HepG2 (cell line): ENCODE measurements around the gene STIP1. TPM values are rescaled to one million over a fixed set of nuclear protein-coding genes. Genes with fewer than 3 reads are reported as not detected.

Source experiments
- MED1 ChIP-seq: sonication (generic); formaldehyde crosslinking; IDR thresholded peaks from 2 replicates; pipeline ENCODE4 v1.4.0; 2020; ENCODE audit warnings: missing genetic modification reagents
- MEF2D ChIP-seq: sonication (generic); formaldehyde crosslinking; IDR thresholded peaks from 2 replicates; pipeline ENCODE4 v1.5.1; 2020; ENCODE audit warnings: mild to moderate bottlenecking, missing genetic modification reagents
- PHF5A ChIP-seq: IDR thresholded peaks from one replicate; pipeline ENCODE4 v1.6.1; 2018; ENCODE audit warnings: low read depth, missing genetic modification reagents; ENCODE audit not compliant: unreplicated experiment
- REST ChIP-seq, 2 experiments: IDR thresholded peaks; 2 replicates each; pipeline ENCODE4 v1.6.1; 2011 to 2012; ENCODE audit warnings: low read length in 2 of 2, borderline replicate concordance in 1 of 2, low read depth in 1 of 2, mild to moderate bottlenecking in 1 of 2, moderate library complexity in 1 of 2
- SNAI1 ChIP-seq: sonication (generic); formaldehyde crosslinking; IDR thresholded peaks from 2 replicates; pipeline ENCODE4 v1.5.0; 2020; ENCODE audit warnings: mild to moderate bottlenecking, missing genetic modification reagents, borderline replicate concordance
- ZNF264 ChIP-seq: sonication (generic); formaldehyde crosslinking; IDR thresholded peaks from 2 replicates; pipeline ENCODE4 v1.4.0; 2020; ENCODE audit warnings: missing genetic modification reagents
- ZNF335 ChIP-seq: sonication (generic); formaldehyde crosslinking; IDR thresholded peaks from 2 replicates; pipeline ENCODE4 v1.4.0; 2020; ENCODE audit warnings: missing genetic modification reagents
- ZNF354B ChIP-seq: sonication (generic); formaldehyde crosslinking; IDR thresholded peaks from 2 replicates; pipeline ENCODE4 v1.8.0; 2022; ENCODE audit warnings: mild to moderate bottlenecking, missing genetic modification reagents
- ZNF510 ChIP-seq: sonication (generic); formaldehyde crosslinking; IDR thresholded peaks from 2 replicates; pipeline ENCODE4 v1.4.0; 2020; ENCODE audit warnings: low read depth, mild to moderate bottlenecking, missing genetic modification reagents
- polyA plus RNA-seq, 8 experiments: library from polyadenylated mRNA; depleted of rRNA in 3 of 8; stranded (reverse) in 7 of 8; unstranded in 1 of 8; fragments of >200 nt; fragmentation: Illumina TruSeq in 4 of 8; extraction: Trizol in 4 of 8; gene quantifications; 2 replicates each; pipeline versions ENCODE4 v1.2.1 to v1.2.3, GENCODE V29; 2011 to 2016; ENCODE audit warnings: low read depth in 4 of 8, missing spikeins in 1 of 8, mixed read lengths in 1 of 8; ENCODE audit not compliant: insufficient read depth in 1 of 8
- total RNA-seq, 5 experiments: library from RNA; depleted of rRNA; stranded (reverse); fragments of >200 nt; fragmentation: Illumina TruSeq; extraction: Trizol; gene quantifications; 2 replicates each; pipeline ENCODE4 v1.2.3, GENCODE V29; 2016; ENCODE audit warnings: low read depth in 1 of 5
- TF ChIP-seq, protein P1 (sequence below): sonication (generic); formaldehyde crosslinking; IDR thresholded peaks from 2 replicates; pipeline ENCODE4; 2020; ENCODE audit warnings: missing genetic modification reagents, mild to moderate bottlenecking, borderline replicate concordance
- TF ChIP-seq, protein P2 (sequence below): sonication (generic); formaldehyde crosslinking; IDR thresholded peaks from 2 replicates; pipeline ENCODE4 v1.4.0; 2020; ENCODE audit warnings: missing genetic modification reagents, borderline replicate concordance
- TF ChIP-seq, protein P3 (sequence below): sonication (generic); formaldehyde crosslinking; IDR thresholded peaks from 2 replicates; pipeline ENCODE4 v1.4.0; 2020; ENCODE audit warnings: mild to moderate bottlenecking, missing genetic modification reagents

STIP1 gene
- total and polyA plus RNA-seq, 2 of the 13 experiments (the other 11 are each of a cell fraction or from before 2014, with no cell fraction given): 81.1 to 217 TPM

DNA sequence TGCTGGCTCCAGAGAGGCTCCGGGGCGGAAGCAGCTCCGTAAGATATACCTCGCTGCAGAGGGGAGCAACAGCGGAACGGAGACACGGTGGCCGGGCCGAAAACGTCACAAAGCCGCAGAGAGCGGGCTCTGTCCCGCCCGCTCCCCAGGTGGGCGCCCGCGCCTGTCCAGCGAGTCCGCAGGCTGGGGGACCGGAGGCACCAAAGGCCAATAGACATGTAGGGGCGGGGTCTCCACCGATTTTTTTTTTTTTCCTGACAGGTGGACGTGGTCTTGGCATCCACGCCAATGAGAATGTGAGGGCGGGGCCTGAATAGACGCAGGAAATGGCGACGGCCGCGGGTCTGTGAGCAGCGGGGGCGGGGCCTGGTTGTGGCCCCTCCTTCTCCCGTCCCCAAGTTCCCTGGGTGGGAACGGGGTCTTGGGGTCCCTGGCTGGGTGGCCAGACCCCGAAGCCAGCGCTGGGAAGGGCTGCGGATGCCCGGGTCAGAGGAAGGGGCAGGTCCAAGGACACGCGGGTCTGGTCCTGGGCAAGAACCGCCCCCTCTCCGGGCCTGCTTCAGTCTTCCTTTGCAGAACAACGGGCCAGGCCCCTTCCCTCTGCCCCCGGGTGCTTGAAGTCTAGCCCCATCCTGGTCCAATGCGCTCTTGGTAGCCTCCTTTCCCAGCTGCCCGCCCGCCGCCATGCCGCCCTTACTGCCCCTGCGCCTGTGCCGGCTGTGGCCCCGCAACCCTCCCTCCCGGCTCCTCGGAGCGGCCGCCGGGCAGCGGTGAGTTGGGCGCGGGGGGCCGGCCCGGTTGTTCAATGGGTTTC is 44.4 kb downstream of the STIP1 start, which contains the start of gene DNAJC4 (continued):
- TF ChIP-seq ZNF354B (CRISPR knock-in tag) (peak; percentile 69; the same call in 1 of the 2 replicates), ZNF264 (CRISPR knock-in tag) (no peak), ZNF335 (CRISPR knock-in tag) (no peak), PHF5A (CRISPR knock-in tag) (no peak), ZNF510 (no peak), MEF2D (CRISPR knock-in tag) (no peak; the same call in 1 of the 2 replicates), SNAI1 (0 out of 2 replicates have a peak, but pooled peaks have one; percentile 58), REST (IDR thresholded peaks at IDR 0.05; ENCODE audit: borderline replicate concordance in 1 of 2, low read depth in 1 of 2, low read length in 2 of 2) (no peak), MED1 (peak; percentile 47; the same call in 1 of the 2 replicates)
- TF ChIP-seq, protein P1, sequence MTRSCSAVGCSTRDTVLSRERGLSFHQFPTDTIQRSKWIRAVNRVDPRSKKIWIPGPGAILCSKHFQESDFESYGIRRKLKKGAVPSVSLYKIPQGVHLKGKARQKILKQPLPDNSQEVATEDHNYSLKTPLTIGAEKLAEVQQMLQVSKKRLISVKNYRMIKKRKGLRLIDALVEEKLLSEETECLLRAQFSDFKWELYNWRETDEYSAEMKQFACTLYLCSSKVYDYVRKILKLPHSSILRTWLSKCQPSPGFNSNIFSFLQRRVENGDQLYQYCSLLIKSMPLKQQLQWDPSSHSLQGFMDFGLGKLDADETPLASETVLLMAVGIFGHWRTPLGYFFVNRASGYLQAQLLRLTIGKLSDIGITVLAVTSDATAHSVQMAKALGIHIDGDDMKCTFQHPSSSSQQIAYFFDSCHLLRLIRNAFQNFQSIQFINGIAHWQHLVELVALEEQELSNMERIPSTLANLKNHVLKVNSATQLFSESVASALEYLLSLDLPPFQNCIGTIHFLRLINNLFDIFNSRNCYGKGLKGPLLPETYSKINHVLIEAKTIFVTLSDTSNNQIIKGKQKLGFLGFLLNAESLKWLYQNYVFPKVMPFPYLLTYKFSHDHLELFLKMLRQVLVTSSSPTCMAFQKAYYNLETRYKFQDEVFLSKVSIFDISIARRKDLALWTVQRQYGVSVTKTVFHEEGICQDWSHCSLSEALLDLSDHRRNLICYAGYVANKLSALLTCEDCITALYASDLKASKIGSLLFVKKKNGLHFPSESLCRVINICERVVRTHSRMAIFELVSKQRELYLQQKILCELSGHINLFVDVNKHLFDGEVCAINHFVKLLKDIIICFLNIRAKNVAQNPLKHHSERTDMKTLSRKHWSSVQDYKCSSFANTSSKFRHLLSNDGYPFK (CRISPR knock-in tag): peak; percentile 61; the same call in 1 of the 2 replicates
- TF ChIP-seq, protein P2, sequence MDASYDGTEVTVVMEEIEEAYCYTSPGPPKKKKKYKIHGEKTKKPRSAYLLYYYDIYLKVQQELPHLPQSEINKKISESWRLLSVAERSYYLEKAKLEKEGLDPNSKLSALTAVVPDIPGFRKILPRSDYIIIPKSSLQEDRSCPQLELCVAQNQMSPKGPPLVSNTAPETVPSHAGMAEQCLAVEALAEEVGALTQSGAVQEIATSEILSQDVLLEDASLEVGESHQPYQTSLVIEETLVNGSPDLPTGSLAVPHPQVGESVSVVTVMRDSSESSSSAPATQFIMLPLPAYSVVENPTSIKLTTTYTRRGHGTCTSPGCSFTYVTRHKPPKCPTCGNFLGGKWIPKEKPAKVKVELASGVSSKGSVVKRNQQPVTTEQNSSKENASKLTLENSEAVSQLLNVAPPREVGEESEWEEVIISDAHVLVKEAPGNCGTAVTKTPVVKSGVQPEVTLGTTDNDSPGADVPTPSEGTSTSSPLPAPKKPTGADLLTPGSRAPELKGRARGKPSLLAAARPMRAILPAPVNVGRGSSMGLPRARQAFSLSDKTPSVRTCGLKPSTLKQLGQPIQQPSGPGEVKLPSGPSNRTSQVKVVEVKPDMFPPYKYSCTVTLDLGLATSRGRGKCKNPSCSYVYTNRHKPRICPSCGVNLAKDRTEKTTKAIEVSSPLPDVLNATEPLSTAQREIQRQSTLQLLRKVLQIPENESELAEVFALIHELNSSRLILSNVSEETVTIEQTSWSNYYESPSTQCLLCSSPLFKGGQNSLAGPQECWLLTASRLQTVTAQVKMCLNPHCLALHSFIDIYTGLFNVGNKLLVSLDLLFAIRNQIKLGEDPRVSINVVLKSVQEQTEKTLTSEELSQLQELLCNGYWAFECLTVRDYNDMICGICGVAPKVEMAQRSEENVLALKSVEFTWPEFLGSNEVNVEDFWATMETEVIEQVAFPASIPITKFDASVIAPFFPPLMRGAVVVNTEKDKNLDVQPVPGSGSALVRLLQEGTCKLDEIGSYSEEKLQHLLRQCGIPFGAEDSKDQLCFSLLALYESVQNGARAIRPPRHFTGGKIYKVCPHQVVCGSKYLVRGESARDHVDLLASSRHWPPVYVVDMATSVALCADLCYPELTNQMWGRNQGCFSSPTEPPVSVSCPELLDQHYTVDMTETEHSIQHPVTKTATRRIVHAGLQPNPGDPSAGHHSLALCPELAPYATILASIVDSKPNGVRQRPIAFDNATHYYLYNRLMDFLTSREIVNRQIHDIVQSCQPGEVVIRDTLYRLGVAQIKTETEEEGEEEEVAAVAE (CRISPR knock-in tag): 0 out of 2 replicates have a peak, but pooled peaks have one; percentile 20
- TF ChIP-seq, protein P3, sequence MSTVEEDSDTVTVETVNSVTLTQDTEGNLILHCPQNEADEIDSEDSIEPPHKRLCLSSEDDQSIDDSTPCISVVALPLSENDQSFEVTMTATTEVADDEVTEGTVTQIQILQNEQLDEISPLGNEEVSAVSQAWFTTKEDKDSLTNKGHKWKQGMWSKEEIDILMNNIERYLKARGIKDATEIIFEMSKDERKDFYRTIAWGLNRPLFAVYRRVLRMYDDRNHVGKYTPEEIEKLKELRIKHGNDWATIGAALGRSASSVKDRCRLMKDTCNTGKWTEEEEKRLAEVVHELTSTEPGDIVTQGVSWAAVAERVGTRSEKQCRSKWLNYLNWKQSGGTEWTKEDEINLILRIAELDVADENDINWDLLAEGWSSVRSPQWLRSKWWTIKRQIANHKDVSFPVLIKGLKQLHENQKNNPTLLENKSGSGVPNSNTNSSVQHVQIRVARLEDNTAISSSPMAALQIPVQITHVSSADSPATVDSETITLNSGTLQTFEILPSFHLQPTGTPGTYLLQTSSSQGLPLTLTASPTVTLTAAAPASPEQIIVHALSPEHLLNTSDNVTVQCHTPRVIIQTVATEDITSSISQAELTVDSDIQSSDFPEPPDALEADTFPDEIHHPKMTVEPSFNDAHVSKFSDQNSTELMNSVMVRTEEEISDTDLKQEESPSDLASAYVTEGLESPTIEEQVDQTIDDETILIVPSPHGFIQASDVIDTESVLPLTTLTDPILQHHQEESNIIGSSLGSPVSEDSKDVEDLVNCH (CRISPR knock-in tag): no peak
